ENCODE results near the gene ARHGAP4. TPM values are rescaled to one million over a fixed set of nuclear protein-coding genes. Genes with fewer than 3 reads are reported as not detected.
A peak's percentile ranks its signal among the peaks of the same experiment; 100 is the strongest.

Gene ARHGAP4
- total RNA-seq (3.3 and 6.4 TPM in 2 replicates), polyA plus RNA-seq (6.2 and 10.3 TPM in 2 replicates)

- DNase-seq (ENCODE audit: low spot score) = no peak
- no peak within 1 kb of the TSS for H2AFZ ChIP-seq
- H3K9me3 ChIP-seq (ENCODE audit: low read depth) = no peaks in the 10 kb centered on the region
- TF ChIP-seq CTCF (IDR thresholded peaks at IDR 0.05; ENCODE audit: poor library complexity) (no peak), EZH2 (IDR thresholded peaks at IDR 0.05; ENCODE audit: borderline replicate concordance) (no peak), EZH2phosphoT487 (IDR thresholded peaks at IDR 0.05; ENCODE audit: low read depth, severe bottlenecking, unreplicated experiment) (no peak)
- H3K27ac ChIP-seq = peak within 1 kb of the TSS; percentile 95
- H3K9me2 ChIP-seq (replicated peaks; ENCODE audit: insufficient read depth) = no peaks in the 10 kb centered on the region
- H3K4me3 ChIP-seq = no peak within 1 kb of the TSS
- H3K27me3 ChIP-seq = no peaks in the 10 kb centered on the region
- no peaks in the 10 kb centered on the region for H4K20me1 ChIP-seq (ENCODE audit: insufficient read depth, poor library complexity, severe bottlenecking)
- no peaks in the 10 kb centered on the region for H3K36me3 ChIP-seq (replicated peaks; ENCODE audit: insufficient read depth, low read depth)
- WGBS (ENCODE audit: low lambda C conversion rate, missing lambda C conversion rate) = 65% methylated on average over 21 of the region's 59 CpGs
- peaks cover 7% of the 10 kb centered on the region for H3K4me1 ChIP-seq (ENCODE audit: insufficient read depth)
- H3K79me2 ChIP-seq = no peaks in the 10 kb centered on the region
- peak within 1 kb of the TSS; percentile 85 for H3K4me2 ChIP-seq
These were observed at the start of gene ARHGAP4 for GRCh38 chrX:153925739-153926551. Gene ARHGAP4 (minus strand): TSS chrX:153926264. CDS start chrX:153926202, 62 bp downstream.

GRCh38 chrX:153974726-153975286, 48.7 kb upstream of the ARHGAP4 start:
- Histone ChIP-seq H3K4me1 (ENCODE audit: insufficient read depth) (peaks cover 13% of the 10 kb centered on the region), H3K9me3 (ENCODE audit: low read depth) (no peaks in the 10 kb centered on the region), H3K27ac (peak overlapping the region; percentile 100), H3K36me3 (replicated peaks; ENCODE audit: insufficient read depth, low read depth) (no peaks in the 10 kb centered on the region), H3K79me2 (peaks cover 30% of the 10 kb centered on the region), H4K20me1 (ENCODE audit: insufficient read depth, poor library complexity, severe bottlenecking) (peaks cover 3% of the 10 kb centered on the region), H3K27me3 (no peaks in the 10 kb centered on the region), H2AFZ (no peak overlapping the region), H3K4me2 (peak overlapping the region; percentile 75), H3K9me2 (replicated peaks; ENCODE audit: insufficient read depth) (no peaks in the 10 kb centered on the region), H3K4me3 (no peak overlapping the region)
- DNase-seq (ENCODE audit: low spot score) = no peak
- no peak for TF ChIP-seq CTCF (IDR thresholded peaks at IDR 0.05; ENCODE audit: poor library complexity)
- TF ChIP-seq EZH2 (IDR thresholded peaks at IDR 0.05; ENCODE audit: borderline replicate concordance) = no peak
- no peak for TF ChIP-seq EZH2phosphoT487 (IDR thresholded peaks at IDR 0.05; ENCODE audit: low read depth, severe bottlenecking, unreplicated experiment)
- 85% methylated on average over 3 of the region's 3 CpGs for WGBS (ENCODE audit: low lambda C conversion rate, missing lambda C conversion rate)

GRCh38 chrX:153974003-153974725, 48.1 kb upstream of the ARHGAP4 start:
- no peak for DNase-seq (ENCODE audit: low spot score)
- H3K36me3 ChIP-seq (replicated peaks; ENCODE audit: insufficient read depth, low read depth) = no peaks in the 10 kb centered on the region
- H2AFZ ChIP-seq = no peak overlapping the region
- H3K79me2 ChIP-seq = peaks cover 37% of the 10 kb centered on the region
- H3K4me2 ChIP-seq = peak overlapping the region; percentile 75
- WGBS (ENCODE audit: low lambda C conversion rate, missing lambda C conversion rate) = 81% methylated on average over 14 of the region's 14 CpGs
- no peaks in the 10 kb centered on the region for H3K9me3 ChIP-seq (ENCODE audit: low read depth)
- peaks cover 10% of the 10 kb centered on the region for H4K20me1 ChIP-seq (ENCODE audit: insufficient read depth, poor library complexity, severe bottlenecking)
- H3K9me2 ChIP-seq (replicated peaks; ENCODE audit: insufficient read depth) = no peaks in the 10 kb centered on the region
- H3K4me3 ChIP-seq = no peak overlapping the region
- TF ChIP-seq CTCF (IDR thresholded peaks at IDR 0.05; ENCODE audit: poor library complexity) (no peak), EZH2phosphoT487 (IDR thresholded peaks at IDR 0.05; ENCODE audit: low read depth, severe bottlenecking, unreplicated experiment) (no peak), EZH2 (IDR thresholded peaks at IDR 0.05; ENCODE audit: borderline replicate concordance) (no peak)
- no peaks in the 10 kb centered on the region for H3K27me3 ChIP-seq
- H3K27ac ChIP-seq = peak overlapping the region; percentile 100
- peaks cover 13% of the 10 kb centered on the region for H3K4me1 ChIP-seq (ENCODE audit: insufficient read depth)
